A549 (cell line): ENCODE results near the gene PSMD12. TPM values are rescaled to one million over a fixed set of nuclear protein-coding genes. Genes with fewer than 3 reads are reported as not detected.

Experiments used
- ATAC-seq, 2 experiments: fragments of 200-7000 bp in 1 of 2; fragments of >200 bp in 1 of 2; cut with Nextera tagmentation in 1 of 2; cut with Tn5 transposase in 1 of 2; 3 replicates each; pipeline versions ENCODE4 v1.8.0 to v1.9.1; 2018 to 2020; ENCODE audit warnings: mild to moderate bottlenecking in 1 of 2, moderate library complexity in 1 of 2
- CTCF ChIA-PET: fragments of 300-600 bp; sonication (Branson Sonifier 250); formaldehyde crosslinking; extraction: SDS; loops from one replicate; lab custom pipeline; 2021; ENCODE audit warnings: antibody characterized with exemption, inconsistent platforms; lab: Yijun Ruan, JAX
- POLR2A ChIA-PET: fragments of 350-600 bp; formaldehyde crosslinking; extraction: SDS; loops from one replicate; lab custom pipeline; 2021; ENCODE audit warnings: antibody characterized with exemption, inconsistent platforms; lab: Yijun Ruan, JAX
- DNase-seq, 2 experiments: peaks; one replicate each; pipeline versions ENCODE4 v3.0.0 to v3.0.0-alpha.2; 2011 to 2016; ENCODE audit warnings: low read depth in 1 of 2, low spot score in 1 of 2
- FAIRE-seq: peaks from 2 replicates; lab custom pipeline; 2011; peaks lifted over from hg19 to GRCh38; lab: Jason Lieb, UNC
- H3K27ac ChIP-seq, 2 experiments: fragments of >200 bp; sonication (Bioruptor Twin); formaldehyde crosslinking; 3 replicates each; pipeline ENCODE4 v1.5.1; 2016 to 2017
- H3K4me1 ChIP-seq: fragments of >200 bp; sonication (Bioruptor Twin); formaldehyde crosslinking; 3 replicates; pipeline ENCODE4 v1.6.1; 2016
- H3K4me2 ChIP-seq: fragments of >200 bp; sonication (Bioruptor Twin); formaldehyde crosslinking; 3 replicates; pipeline ENCODE4 v1.6.1; 2016
- H3K4me3 ChIP-seq: fragments of >200 bp; sonication (Bioruptor Twin); formaldehyde crosslinking; 3 replicates; pipeline ENCODE4 v1.5.1; 2016
- H3K9me3 ChIP-seq: fragments of >200 bp; sonication (Bioruptor Twin); formaldehyde crosslinking; 3 replicates; pipeline ENCODE4 v1.6.1; 2016
- ATOH8 ChIP-seq: fragments of 250-450 bp; sonication (Bioruptor Pico); IDR thresholded peaks from 2 replicates; pipeline ENCODE4 v1.5.0; 2020; ENCODE audit warnings: low read depth, mild to moderate bottlenecking, moderate library complexity
- CHD2 ChIP-seq: fragments of 150-350 bp; IDR thresholded peaks from 2 replicates; pipeline ENCODE4 v1.6.1; 2014; ENCODE audit warnings: low read length; ENCODE audit not compliant: partially characterized antibody
- CHD4 ChIP-seq: fragments of 200-600 bp; sonication (generic); IDR thresholded peaks from 2 replicates; pipeline ENCODE4 v1.6.1; 2016; ENCODE audit warnings: antibody characterized with exemption, mild to moderate bottlenecking, borderline replicate concordance
- EHF ChIP-seq: fragments of 250-450 bp; sonication (Bioruptor Pico); IDR thresholded peaks from 2 replicates; pipeline ENCODE4 v1.5.0; 2020; ENCODE audit warnings: mild to moderate bottlenecking
- EHMT2 ChIP-seq: fragments of 200-600 bp; sonication (generic); IDR thresholded peaks from 2 replicates; pipeline ENCODE4 v1.6.1; 2016; ENCODE audit warnings: antibody characterized with exemption, low read depth, mild to moderate bottlenecking, moderate library complexity
- ELK1 ChIP-seq: fragments of 150-350 bp; IDR thresholded peaks from 2 replicates; pipeline ENCODE4 v1.6.1; 2014; ENCODE audit warnings: low read depth, mild to moderate bottlenecking, low read length
- FOSB ChIP-seq: fragments of 250-450 bp; sonication (Bioruptor Pico); IDR thresholded peaks from 2 replicates; pipeline ENCODE4 v1.5.0; 2020; ENCODE audit warnings: mild to moderate bottlenecking, moderate library complexity
- FOSL2 ChIP-seq, 2 experiments: fragments of 450-650 bp in 1 of 2; fragments of >200 bp in 1 of 2; sonication (Bioruptor Twin) in 1 of 2; formaldehyde crosslinking; IDR thresholded peaks; 2 replicates each; pipeline versions ENCODE4 v1.5.0 to v1.6.1; 2016 to 2020; ENCODE audit warnings: mild to moderate bottlenecking in 1 of 2, moderate library complexity in 1 of 2
- FOXS1 ChIP-seq: fragments of 250-450 bp; sonication (Bioruptor Pico); IDR thresholded peaks from 2 replicates; pipeline ENCODE4 v1.5.0; 2020; ENCODE audit warnings: mild to moderate bottlenecking, moderate library complexity
- GATA3 ChIP-seq: IDR thresholded peaks from 2 replicates; pipeline ENCODE4 v1.6.1; 2012; ENCODE audit warnings: borderline replicate concordance
- HEYL ChIP-seq: fragments of 250-450 bp; sonication (Bioruptor Pico); IDR thresholded peaks from 2 replicates; pipeline ENCODE4 v1.8.0; 2021; ENCODE audit warnings: mild to moderate bottlenecking, moderate library complexity
- HOXB5 ChIP-seq: fragments of 250-450 bp; sonication (Bioruptor Pico); IDR thresholded peaks from 2 replicates; pipeline ENCODE4 v1.5.0; 2020; ENCODE audit warnings: mild to moderate bottlenecking, moderate library complexity
- KDM1A ChIP-seq: fragments of 200-600 bp; sonication (generic); IDR thresholded peaks from 2 replicates; pipeline ENCODE4 v1.6.1; 2016; ENCODE audit warnings: low read depth, mild to moderate bottlenecking
- KDM5A ChIP-seq: fragments of 200-600 bp; sonication (generic); IDR thresholded peaks from 2 replicates; pipeline ENCODE4 v1.6.1; 2016; ENCODE audit warnings: antibody characterized with exemption, mild to moderate bottlenecking
- MAFK ChIP-seq: fragments of 450-650 bp; IDR thresholded peaks from 2 replicates; pipeline ENCODE4 v1.6.1; 2014; ENCODE audit not compliant: partially characterized antibody
- MYC ChIP-seq: IDR thresholded peaks from 2 replicates; pipeline ENCODE4 v1.6.1; 2012; ENCODE audit warnings: mild to moderate bottlenecking, inconsistent platforms, low read length, improper control_type of control experiment, borderline replicate concordance
- NFE2L2 ChIP-seq: fragments of 150-350 bp; conservative IDR thresholded peaks from 2 replicates; pipeline ENCODE4 v1.6.1; 2014; ENCODE audit warnings: low read length
- NPAS2 ChIP-seq: fragments of 250-450 bp; sonication (Bioruptor Pico); IDR thresholded peaks from 2 replicates; pipeline ENCODE4 v1.8.0; 2022; ENCODE audit warnings: mild to moderate bottlenecking, moderate library complexity, borderline replicate concordance
- POLR2A ChIP-seq: IDR thresholded peaks from 2 replicates; pipeline ENCODE4 v1.6.1; 2012; ENCODE audit warnings: mild to moderate bottlenecking, low read length
- RAD21 ChIP-seq, 2 experiments: fragments of >200 bp in 1 of 2; sonication (Bioruptor Twin) in 1 of 2; formaldehyde crosslinking in 1 of 2; IDR thresholded peaks in 1 of 2; conservative IDR thresholded peaks in 1 of 2; 2 replicates in 1 of 2; 3 replicates in 1 of 2; pipeline ENCODE4 v1.6.1; 2012 to 2018; ENCODE audit warnings: inconsistent platforms in 1 of 2
- RARB ChIP-seq: fragments of 250-450 bp; sonication (Bioruptor Pico); IDR thresholded peaks from 2 replicates; pipeline ENCODE4 v1.8.0; 2021; ENCODE audit warnings: mild to moderate bottlenecking, moderate library complexity
- RNF2 ChIP-seq: fragments of 200-600 bp; sonication (generic); IDR thresholded peaks from 2 replicates; pipeline ENCODE4 v1.6.1; 2016; ENCODE audit warnings: low read depth, mild to moderate bottlenecking, antibody characterized with exemption, moderate library complexity, borderline replicate concordance
- SREBF2 ChIP-seq: fragments of 450-650 bp; IDR thresholded peaks from 2 replicates; pipeline ENCODE4 v1.6.1; 2014; ENCODE audit warnings: mild to moderate bottlenecking, moderate library complexity
- ZC3H11A ChIP-seq: fragments of 450-650 bp; IDR thresholded peaks from 2 replicates; pipeline ENCODE4 v1.6.1; 2014; ENCODE audit warnings: antibody characterized with exemption, mild to moderate bottlenecking
- ZFP36 ChIP-seq: fragments of 450-650 bp; IDR thresholded peaks from 2 replicates; pipeline ENCODE4 v1.6.1; 2014; ENCODE audit warnings: borderline replicate concordance; ENCODE audit not compliant: partially characterized antibody
- ZSCAN20 ChIP-seq: fragments of 250-450 bp; sonication (Bioruptor Pico); IDR thresholded peaks from 2 replicates; pipeline ENCODE4 v1.8.0; 2022; ENCODE audit warnings: mild to moderate bottlenecking, moderate library complexity
- WGBS: methylation state at CpG from one replicate; pipeline ENCODE4 v1.1.6; 2017; ENCODE audit errors: missing lambda C conversion rate; 5-methylcytosine and 5-hydroxymethylcytosine counted together
- polyA plus RNA-seq, 4 experiments: library from polyadenylated mRNA; depleted of rRNA in 3 of 4; stranded (reverse); fragments of >200 nt; fragmentation: RNase III in 1 of 4; extraction: RNeasy Plus Mini Kit Qiagen cat#74134 plus additional on column Dnase treatment in 1 of 4; gene quantifications; 2 replicates in 3 of 4; 3 replicates in 1 of 4; pipeline ENCODE4 v1.2.3, GENCODE V29; 2011 to 2017
- TF ChIP-seq, protein P1 (sequence below): IDR thresholded peaks from 2 replicates; pipeline ENCODE4 v1.6.1; 2012
- TF ChIP-seq, protein P2 (sequence below): fragments of 450-650 bp; IDR thresholded peaks from 2 replicates; pipeline ENCODE4 v1.6.1; 2014; ENCODE audit warnings: antibody characterized with exemption
- TF ChIP-seq, protein P3 (sequence below): fragments of >200 bp; sonication (Bioruptor Twin); formaldehyde crosslinking; IDR thresholded peaks from 3 replicates; pipeline ENCODE4 v1.5.1; 2016

PSMD12 gene
- polyA plus RNA-seq, 2 of the 4 experiments (the other 2 are of a cell fraction): 104 to 106 TPM

DNA sequence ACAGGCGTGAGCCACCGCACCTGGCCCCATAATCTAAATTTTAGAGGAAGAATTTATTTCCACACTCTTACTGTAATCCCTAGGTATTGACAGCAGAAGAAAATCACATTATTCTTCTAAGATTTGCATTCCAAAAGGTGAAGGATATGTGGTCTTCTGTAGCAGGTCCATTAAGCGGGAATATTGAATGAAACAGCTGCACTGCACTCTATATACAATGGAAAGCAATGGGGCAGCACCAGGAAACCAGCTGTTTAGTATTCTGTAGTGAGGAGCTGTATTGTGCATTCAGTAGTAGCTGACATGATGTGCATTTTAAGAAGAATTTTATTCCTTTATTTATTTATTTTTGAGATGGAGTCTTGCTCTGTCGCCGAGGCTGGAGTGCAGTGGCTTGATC lies 49.6 kb downstream of the PSMD12 start:
- POLR2A ChIA-PET: no interaction called here
- CTCF ChIA-PET: interaction anchor here (1.0 kb wide), 1 partner anchor 116 kb away, joined by 3 read pairs; no protein-coding TSS in a partner anchor

GRCh38 chr17:67315865-67316264 lies 50.5 kb downstream of the PSMD12 start:
- DNase-seq (no peak), FAIRE-seq (no peak), ATAC-seq (no peak)
- ChIA-PET POLR2A (no interaction called here), CTCF (no interaction called here)
- no peaks in the 10 kb centered on the region for H3K4me1 ChIP-seq
- no peak overlapping the region for H3K27ac ChIP-seq
- no peaks in the 10 kb centered on the region for H3K9me3 ChIP-seq
- no peak overlapping the region for H3K4me3 ChIP-seq
- TF ChIP-seq CHD2 (no peak), ATOH8 (CRISPR knock-in tag) (no peak), FOXS1 (CRISPR knock-in tag) (no peak), FOSB (CRISPR knock-in tag) (no peak), KDM5A (no peak), ZFP36 (no peak), EHF (CRISPR knock-in tag) (no peak), ELK1 (no peak), ZC3H11A (no peak), CHD4 (no peak), GATA3 (no peak), NPAS2 (CRISPR knock-in tag) (no peak), MAFK (no peak), SREBF2 (no peak), NFE2L2 (no peak), POLR2A (no peak)
- H3K4me2 ChIP-seq: no peak overlapping the region

More for the DNA sequence above, 49.6 kb downstream of the PSMD12 start:
- Histone ChIP-seq H3K9me3 (no peaks in the 10 kb centered on the region), H3K4me3 (no peak overlapping the region), H3K27ac (no peak overlapping the region), H3K4me1 (no peaks in the 10 kb centered on the region), H3K4me2 (no peak overlapping the region)
- TF ChIP-seq, protein P1, sequence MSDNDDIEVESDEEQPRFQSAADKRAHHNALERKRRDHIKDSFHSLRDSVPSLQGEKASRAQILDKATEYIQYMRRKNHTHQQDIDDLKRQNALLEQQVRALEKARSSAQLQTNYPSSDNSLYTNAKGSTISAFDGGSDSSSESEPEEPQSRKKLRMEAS: no peak
- TF ChIP-seq MYC (no peak), HOXB5 (no peak), EHF (CRISPR knock-in tag) (no peak), FOSL2 (IDR thresholded peaks at IDR 0.05) (no peak), FOSL2 (CRISPR knock-in tag; IDR thresholded peaks at IDR 0.05) (no peak), ZSCAN20 (CRISPR knock-in tag) (no peak)
- TF ChIP-seq, protein P2, sequence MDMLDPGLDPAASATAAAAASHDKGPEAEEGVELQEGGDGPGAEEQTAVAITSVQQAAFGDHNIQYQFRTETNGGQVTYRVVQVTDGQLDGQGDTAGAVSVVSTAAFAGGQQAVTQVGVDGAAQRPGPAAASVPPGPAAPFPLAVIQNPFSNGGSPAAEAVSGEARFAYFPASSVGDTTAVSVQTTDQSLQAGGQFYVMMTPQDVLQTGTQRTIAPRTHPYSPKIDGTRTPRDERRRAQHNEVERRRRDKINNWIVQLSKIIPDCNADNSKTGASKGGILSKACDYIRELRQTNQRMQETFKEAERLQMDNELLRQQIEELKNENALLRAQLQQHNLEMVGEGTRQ: no peak
- FAIRE-seq (no peak), DNase-seq (no peak), ATAC-seq (0 out of 6 replicates have a peak, but pooled peaks of 1 of the 2 experiments have one; percentile 25)
- 91% methylated on average over 5 of the region's 5 CpGs for WGBS

- no peak for DNase-seq
- CTCF ChIA-PET: no interaction called here
- FAIRE-seq: no peak
- no peaks in the 10 kb centered on the region for H3K9me3 ChIP-seq
- no peaks in the 10 kb centered on the region for H3K4me1 ChIP-seq
- no peak overlapping the region for H3K4me3 ChIP-seq
- H3K4me2 ChIP-seq: no peak overlapping the region
- no peak overlapping the region for H3K27ac ChIP-seq
- POLR2A ChIA-PET: no interaction called here
- ATAC-seq: no peak
- 75% methylated on average over 6 of the region's 6 CpGs for WGBS
- TF ChIP-seq HEYL (CRISPR knock-in tag): no peak
- TF ChIP-seq EHMT2: no peak
- TF ChIP-seq RARB: no peak
- no peak for TF ChIP-seq RNF2
- no peak for TF ChIP-seq RAD21 (conservative IDR thresholded peaks at IDR 0.05 in 1 of 2, IDR thresholded peaks at IDR 0.05 in 1 of 2)
- TF ChIP-seq KDM1A: no peak
- no peak for TF ChIP-seq GATA3
- no peak for TF ChIP-seq POLR2A
- TF ChIP-seq FOSB (CRISPR knock-in tag): no peak
- TF ChIP-seq, protein P1: no peak
- TF ChIP-seq ELK1: no peak
- TF ChIP-seq, protein P3, sequence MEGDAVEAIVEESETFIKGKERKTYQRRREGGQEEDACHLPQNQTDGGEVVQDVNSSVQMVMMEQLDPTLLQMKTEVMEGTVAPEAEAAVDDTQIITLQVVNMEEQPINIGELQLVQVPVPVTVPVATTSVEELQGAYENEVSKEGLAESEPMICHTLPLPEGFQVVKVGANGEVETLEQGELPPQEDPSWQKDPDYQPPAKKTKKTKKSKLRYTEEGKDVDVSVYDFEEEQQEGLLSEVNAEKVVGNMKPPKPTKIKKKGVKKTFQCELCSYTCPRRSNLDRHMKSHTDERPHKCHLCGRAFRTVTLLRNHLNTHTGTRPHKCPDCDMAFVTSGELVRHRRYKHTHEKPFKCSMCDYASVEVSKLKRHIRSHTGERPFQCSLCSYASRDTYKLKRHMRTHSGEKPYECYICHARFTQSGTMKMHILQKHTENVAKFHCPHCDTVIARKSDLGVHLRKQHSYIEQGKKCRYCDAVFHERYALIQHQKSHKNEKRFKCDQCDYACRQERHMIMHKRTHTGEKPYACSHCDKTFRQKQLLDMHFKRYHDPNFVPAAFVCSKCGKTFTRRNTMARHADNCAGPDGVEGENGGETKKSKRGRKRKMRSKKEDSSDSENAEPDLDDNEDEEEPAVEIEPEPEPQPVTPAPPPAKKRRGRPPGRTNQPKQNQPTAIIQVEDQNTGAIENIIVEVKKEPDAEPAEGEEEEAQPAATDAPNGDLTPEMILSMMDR: no peak
- no peak for TF ChIP-seq ZFP36
These were observed 54.1 kb downstream of the PSMD12 start for GRCh38 chr17:67312265-67312664.
